ENCODE measurements around the gene GMEB2.
"Not testable (repeated sequence)": the region's sequence is repeated elsewhere in the genome, so short reads cannot be mapped to it uniquely, and the experiment has no call there.

Gene GMEB2

GRCh38 chr20:63657260-63657936 is 30.5 kb upstream of the GMEB2 start:
- DNase-seq (ENCODE audit: low spot score) = no peak

DNA sequence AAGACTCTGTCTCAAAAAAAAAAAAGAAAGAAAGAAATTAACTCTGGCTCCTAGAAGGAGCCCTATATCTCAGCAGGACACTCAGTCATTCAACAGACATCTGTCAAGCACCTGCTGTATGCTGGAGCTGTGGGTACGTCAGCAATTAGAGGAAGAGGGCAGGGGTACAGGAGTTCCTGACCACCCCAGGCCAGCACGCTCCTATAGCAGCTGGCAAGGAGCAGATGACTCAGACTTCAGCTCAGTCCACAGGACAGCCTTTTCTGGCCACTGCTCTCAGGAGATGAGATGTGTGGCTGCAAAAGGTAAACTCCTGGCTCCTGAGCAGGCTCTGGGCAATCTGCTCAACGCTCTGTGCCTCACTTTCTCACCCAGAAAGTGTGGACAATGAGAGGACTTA is 29.6 kb upstream of the GMEB2 start:
- DNase-seq (ENCODE audit: low spot score) = no peak

DNA sequence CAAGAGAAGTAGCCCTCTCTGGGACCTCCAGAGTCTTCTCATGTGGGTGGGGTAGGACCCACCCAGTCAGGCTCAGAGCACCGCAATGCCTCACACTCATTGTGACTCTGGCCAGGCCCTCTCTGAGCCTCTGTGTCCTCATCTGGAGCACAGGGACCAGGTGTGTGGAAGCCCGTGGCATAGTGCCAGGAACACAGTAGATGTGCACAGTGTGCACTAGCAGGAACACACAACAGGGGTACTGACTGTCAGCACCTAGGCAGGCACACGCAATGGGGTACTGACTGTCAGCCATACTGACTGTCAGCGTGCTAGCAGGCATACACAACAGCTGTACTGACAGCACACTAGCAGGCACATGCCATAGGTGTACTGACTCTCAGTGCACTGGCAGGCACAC is 28.3 kb upstream of the GMEB2 start:
- DNase-seq (ENCODE audit: low spot score) = no peak

GRCh38 chr20:63653974-63654668 is 27.2 kb upstream of the GMEB2 start:
- no peak for DNase-seq (ENCODE audit: low spot score)

DNA sequence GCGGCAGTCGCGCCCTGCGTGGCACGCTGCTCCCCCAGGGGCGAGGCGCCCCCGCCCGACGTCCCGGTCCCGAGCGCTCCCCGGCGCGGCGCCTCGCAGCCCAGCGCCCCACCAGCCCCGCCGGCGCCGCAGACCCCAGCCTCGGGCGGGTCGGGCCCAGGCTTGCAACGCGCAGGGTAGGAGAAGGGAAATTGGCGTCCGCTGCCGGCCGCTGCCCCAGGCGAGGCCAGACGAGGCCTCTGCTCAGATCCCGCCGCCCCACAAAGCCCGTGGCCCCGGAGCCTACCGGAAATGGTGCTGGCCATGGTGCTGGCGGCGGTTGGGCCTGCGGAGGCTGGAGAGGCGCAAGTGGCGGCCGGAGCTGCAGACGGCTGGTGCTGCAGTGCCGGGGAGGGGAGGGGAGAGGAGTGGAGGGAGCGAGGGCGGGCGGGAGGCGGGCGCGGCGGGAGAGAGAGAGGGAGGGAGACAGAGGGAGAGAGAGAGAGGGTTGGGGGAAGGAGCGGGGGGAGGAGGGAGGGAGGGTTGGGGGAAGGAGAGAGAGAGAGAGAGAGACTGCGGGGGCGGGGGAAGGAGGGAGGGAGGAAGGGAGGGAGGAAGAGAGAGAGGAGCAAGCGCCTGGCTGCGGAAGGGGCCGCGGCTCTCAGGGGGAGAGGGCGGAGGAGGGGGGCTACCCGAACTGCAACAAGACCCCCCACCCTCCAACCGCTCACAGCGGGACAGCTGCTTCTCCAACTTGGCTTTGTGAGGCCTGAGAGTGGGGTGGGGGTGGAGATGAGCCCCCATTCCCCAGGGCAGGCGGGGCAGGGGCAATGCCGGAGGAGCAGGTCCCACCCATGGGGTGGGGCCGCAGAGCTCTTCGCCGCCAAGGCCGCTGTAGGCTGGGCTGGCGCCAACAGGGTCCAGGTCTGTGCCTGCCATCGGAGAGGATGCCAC is 26.4 kb upstream of the GMEB2 start, which contains the start of gene STMN3:
STMN3 (minus strand) TSS at position 384 of the 933 bp plus-strand sequence; CDS start at position 305, 79 bp downstream.
- peak; percentile 96 for DNase-seq (ENCODE audit: low spot score)

GRCh38 chr20:63652192-63652980 is 25.5 kb upstream of the GMEB2 start:
- DNase-seq (ENCODE audit: low spot score) = peak; percentile 75

GRCh38 chr20:63651942-63652191 is 25.0 kb upstream of the GMEB2 start:
- no peak for DNase-seq (ENCODE audit: low spot score)

DNA sequence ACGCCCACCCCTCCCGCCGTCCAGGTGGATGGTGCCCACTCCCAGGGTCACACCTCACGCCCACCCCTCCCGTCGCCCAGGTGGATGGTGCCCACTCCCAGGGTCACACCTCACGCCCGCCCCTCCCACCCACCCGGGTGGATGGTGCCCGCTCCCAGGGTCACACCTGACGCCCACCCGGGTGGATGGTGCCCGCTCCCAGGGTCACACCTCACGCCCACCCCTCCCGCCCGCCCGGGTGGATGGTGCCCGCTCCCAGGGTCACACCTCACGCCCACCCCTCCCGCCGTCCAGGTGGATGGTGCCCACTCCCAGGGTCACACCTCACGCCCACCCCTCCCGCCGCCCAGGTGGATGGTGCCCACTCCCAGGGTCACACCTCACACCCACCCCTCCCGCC is 23.6 kb upstream of the GMEB2 start:
- DNase-seq (ENCODE audit: low spot score) = not testable (repeated sequence)

DNA sequence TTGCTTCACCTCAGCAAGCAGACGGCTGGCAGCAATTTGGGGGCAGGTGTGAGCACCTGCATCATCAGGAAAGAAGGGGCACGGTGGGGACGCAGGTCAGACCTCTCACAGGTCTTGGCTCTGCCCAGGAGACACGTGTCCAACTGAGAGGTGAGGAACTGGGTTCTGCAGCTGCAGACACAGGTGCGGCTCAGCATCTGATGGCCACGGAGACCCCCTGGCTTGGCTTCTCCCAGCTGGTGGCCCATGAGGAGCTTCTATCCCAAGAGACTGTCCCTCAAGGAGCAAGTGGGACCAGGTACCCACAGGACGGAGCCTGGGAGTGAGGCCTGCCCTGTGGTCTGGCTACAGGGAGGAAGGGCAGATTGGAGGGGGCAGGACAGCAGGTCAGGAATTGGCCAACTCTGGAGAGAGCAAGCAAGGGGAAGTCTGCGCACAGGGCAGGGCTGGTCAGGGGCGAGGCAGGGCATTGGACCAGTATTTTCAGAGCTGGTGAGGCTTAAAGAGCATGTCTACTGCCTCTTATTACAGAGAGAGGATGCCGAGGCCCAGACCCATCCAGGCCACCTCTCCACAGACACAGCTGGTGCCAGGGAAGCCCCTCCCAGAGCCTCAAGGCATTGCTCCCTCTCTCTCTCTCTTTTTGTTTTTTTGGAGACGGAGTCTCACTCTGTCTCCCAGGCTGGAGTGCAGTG is 22.1 kb upstream of the GMEB2 start:
- DNase-seq (ENCODE audit: low spot score) = no peak

DNA sequence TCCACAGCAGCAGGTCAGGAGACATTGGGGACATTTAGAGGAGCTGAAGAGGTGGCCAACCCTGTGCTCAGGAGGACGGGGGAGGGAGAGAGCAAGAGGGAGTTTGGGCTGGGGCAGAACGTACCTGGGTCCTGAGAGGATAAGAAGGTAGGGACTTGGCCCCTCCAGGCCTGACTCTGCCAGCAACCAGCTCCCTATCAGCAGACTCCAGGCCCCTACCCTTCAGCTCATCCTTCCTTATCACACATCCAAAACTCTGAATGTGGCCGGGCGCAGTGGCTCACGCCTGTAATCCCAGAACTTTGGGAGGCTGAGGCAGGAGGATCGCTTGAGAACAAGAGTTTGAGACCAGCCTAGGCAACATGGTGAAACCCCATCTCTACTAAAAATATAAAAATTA is 21.3 kb upstream of the GMEB2 start:
- no peak for DNase-seq (ENCODE audit: low spot score)

DNA sequence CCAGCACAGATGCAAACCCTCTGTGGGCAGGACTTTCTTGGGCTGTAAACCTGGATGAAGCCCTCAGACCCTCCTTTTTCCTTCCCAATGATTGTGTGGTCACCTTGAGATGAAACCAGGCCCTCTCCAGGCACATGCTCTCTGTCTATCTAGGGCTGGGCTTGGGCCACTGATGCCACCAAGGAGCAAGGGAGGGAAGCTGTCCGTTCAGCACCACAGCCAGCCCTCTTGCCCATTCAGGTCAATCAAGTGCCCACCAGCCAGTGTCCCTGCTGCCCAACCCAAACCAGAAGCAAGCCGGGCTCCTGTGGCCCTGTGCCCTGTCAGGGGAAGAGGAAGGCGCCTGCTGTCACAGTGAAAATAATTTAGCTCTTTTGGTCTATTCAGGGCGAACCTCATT is 18.3 kb upstream of the GMEB2 start:
- no peak for DNase-seq (ENCODE audit: low spot score)

- no peak for DNase-seq (ENCODE audit: low spot score)
Measured at GRCh38 chr20:63643946-63644345, 17.0 kb upstream of the GMEB2 start.

DNA sequence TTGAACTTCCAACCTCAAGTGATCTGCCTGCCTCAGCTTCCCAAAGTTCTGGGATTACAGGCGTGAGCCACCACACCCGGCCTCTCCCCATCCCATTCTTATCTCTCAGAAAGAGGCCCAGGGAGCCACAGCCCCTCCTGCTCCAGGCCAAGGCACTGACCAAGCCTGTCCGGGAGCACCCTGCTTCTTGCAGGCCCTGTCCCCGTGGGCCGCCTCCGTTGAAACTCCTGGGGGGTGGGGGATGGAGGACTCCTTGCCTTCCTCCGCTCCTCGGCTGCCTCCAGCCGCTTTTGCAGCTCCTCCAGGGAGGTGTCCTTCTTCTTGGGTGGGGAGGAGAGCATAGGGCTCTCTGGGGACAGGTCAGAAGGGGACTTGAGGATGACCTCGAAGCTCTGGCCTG is 16.6 kb upstream of the GMEB2 start:
- no peak for DNase-seq (ENCODE audit: low spot score)

DNA sequence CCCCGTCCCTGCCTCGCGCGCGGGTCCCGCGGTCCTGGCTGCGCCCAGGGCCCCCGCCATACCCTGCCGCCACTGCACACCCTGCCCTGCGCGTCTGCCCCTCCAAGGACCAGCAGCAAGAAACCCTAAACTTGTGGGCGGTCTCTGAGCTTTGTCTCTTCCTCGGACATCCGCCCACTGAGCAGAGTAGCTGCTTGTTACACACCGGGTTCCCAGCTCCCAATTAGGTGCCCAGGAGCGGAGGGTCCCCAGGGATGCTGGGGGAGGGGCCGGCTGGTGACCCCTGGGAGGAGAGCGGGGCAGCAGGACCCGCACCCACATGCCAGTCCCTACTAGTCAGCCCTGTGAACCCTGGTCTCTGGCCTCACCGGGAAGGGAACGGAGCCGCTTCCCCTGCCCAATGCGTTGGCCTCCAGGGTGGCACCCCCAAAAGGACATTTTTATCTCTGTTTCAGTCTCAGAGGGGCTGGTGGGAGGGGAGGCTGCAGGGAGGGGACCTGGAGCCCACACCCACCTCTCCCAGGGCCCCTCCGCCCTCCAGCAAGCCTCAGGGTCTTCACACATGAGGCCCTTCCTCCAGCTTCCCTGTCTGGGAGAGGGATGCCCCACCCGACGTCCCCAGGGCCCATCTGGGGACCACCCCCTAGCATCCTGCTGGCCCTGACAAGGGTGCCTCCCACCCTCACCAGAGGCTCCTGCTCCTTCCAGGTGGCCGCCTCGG is 15.8 kb upstream of the GMEB2 start:
- DNase-seq (ENCODE audit: low spot score) = peak; percentile 68

- DNase-seq (ENCODE audit: low spot score) = peak; percentile 100
Measured at GRCh38 chr20:63641792-63642523, 15.1 kb upstream of the GMEB2 start.

- no peak for DNase-seq (ENCODE audit: low spot score)
Measured at GRCh38 chr20:63641146-63641791, 14.4 kb upstream of the GMEB2 start.

- not testable (repeated sequence) for DNase-seq (ENCODE audit: low spot score)
Measured at GRCh38 chr20:63640686-63641085, 13.8 kb upstream of the GMEB2 start.

- DNase-seq (ENCODE audit: low spot score) = no peak
Measured at GRCh38 chr20:63640086-63640485, 13.2 kb upstream of the GMEB2 start.
